WI38 (cell line): ENCODE results near the gene ALG11.

Source experiments
- H3K4me3 ChIP-seq: 2 replicates; pipeline ENCODE4 v1.5.1; 2011; ENCODE audit warnings: low read depth, mild to moderate bottlenecking, control low read depth, low read length
- CTCF ChIP-seq: IDR thresholded peaks from 2 replicates; pipeline ENCODE4 v1.5.1; 2012; ENCODE audit warnings: low read depth, mild to moderate bottlenecking, control low read depth, low read length

Gene ALG11

DNA sequence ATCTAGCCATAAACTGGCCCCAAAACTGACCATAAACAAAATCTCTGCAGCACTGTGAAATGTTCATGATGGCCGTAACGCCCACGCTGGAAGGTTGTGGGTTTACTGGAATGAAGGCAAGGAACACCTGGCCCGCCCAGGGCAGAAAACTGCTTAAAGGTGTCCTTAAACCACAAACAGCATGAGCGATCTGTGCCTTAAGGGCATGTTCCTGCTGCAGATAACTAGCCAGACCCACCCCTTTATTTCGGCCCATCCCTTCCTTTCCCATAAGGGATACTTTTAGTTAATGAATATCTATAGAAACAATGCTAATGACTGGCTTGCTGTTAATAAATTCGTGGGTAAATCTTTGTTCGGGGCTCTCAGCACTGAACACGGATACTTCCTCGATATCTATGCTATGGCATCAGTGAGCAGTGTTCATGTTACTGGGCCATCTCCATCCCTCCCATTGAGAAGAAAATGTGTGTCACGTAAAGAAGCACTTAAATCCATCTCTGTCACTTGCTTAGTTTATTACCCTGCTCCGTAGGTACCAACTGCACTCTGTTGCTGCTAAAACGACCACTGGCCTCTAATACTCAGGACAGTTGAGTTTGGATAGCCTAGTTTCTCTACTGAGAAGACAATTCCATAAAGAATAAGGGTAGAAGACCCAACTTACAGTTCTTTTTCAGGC is 6.2 kb upstream of the ALG11 start:
- no peak for TF ChIP-seq CTCF
- no peak overlapping the region for H3K4me3 ChIP-seq

- no peak for TF ChIP-seq CTCF
- no peak overlapping the region for H3K4me3 ChIP-seq
These were observed 5.5 kb upstream of the ALG11 start for GRCh38 chr13:52006523-52007245.

GRCh38 chr13:52009946-52010345 is 2.3 kb upstream of the ALG11 start:
- TF ChIP-seq CTCF = no peak
- no peak overlapping the region for H3K4me3 ChIP-seq

DNA sequence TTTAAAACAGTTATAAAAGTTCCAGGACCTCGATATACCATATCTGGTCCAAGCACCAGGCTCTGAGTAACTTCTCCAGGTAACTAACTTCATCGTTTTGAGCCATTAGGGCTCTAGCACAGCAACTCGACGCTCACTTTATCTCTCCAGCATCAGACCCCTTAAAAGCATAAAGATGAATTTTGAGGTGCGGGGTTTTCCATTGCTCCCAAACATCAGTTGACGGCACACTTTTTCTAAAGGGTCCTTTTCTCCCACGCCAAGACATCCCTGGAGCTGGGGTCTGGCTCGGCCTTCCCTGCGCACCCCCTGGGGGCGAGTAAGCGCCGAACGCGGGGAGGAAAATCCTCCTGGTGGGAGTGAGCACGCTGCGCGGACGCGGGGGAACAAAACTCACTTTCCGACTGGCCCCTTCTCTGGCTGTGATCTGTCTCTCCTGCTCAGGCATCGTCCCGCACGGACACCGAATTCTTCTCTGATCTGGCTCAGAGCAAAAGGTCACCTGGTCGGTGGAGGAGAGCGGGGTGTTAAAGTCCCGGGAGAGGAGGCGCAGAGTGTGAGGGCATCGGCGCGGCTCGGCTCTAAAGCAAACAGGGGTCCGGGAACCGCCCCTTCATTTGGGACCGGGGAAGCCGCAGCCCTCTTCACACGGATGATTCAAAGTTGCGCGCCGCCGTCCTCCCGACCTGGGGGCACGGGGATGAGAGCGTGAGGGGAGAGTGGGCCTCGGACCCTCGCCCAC is 1.1 kb upstream of the ALG11 start, which contains the start of gene ATP7B:
TSS of gene ATP7B (minus strand) at position 561 of the 742 bp plus-strand sequence. CDS start at position 448, 113 bp downstream.
- TF ChIP-seq CTCF = no peak
- H3K4me3 ChIP-seq = peak within 1 kb of the TSS; percentile 98

DNA sequence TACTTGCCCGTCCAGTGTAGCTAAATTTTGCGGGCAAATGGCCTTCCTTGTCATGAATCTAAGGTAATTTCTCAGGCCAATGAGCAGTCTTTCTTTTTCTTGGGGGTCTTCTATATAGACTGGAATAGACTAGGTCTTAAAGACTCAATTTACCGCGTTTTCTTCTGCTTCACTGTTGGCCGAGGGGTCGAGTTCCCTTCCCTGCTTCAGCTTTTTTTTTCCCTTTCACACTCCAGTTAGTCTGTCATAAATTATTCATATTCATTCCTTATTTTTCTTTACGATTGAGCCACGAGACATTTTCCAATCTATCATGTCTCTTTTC is 276 bp downstream of the ALG11 start:
- peak overlapping the region; percentile 98 for H3K4me3 ChIP-seq
- TF ChIP-seq CTCF = no peak

DNA sequence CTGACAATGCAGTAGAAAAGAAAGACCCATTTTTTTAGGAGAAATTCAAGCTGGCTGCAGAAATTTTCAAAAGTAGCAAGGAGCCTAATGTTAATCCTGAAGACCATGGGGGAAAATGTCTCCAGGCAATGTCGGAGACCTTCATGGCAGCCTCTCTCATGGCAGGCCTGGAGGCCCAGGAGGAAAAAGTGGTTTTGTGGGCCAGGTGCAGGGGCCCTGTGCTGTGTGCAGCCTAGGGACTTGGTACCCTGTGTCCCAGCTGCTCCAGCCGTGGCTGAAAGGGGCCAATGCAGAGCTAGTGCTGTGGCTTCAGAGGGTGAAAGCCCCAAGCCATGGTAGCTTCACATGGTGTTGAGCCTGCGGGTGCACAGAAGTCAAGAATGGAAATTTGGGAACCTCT is 4.1 kb downstream of the ALG11 start:
- TF ChIP-seq CTCF = no peak
- no peak overlapping the region for H3K4me3 ChIP-seq

DNA sequence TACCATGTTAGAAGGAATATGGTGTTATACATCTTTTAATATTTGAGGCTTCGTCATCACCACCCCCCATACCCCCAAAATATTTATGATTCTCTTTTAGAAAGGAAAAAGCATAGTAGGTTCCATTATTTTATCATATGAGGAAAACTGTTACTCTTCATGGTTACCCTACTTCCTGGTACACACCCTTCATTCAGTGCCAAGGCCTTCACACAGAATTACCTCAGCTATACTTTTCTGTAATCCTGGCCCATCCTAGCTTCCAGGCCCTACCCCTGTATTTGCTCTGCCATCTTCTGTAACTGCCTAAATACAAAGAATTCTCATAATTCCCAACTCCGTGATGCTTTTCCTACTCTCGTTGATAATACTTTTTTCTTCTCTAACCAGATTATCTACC is 8.0 kb downstream of the ALG11 start:
- no peak overlapping the region for H3K4me3 ChIP-seq
- no peak for TF ChIP-seq CTCF
